K562 (cell line): ENCODE measurements around the gene CD74. TPM values are rescaled to one million over a fixed set of nuclear protein-coding genes. Genes with fewer than 3 reads are reported as not detected.

Source experiments
- ATAC-seq: fragments of 200-7000 bp; cut with Tn5 transposase; 3 replicates; pipeline ENCODE4 v1.9.1; 2020; ENCODE audit warnings: moderate library complexity
- BruUV-seq: library from RNA; stranded (reverse); fragments of 400-500 nt; replicated peaks from 2 replicates; lab custom pipeline; 2021; lab: Mats Ljungman, UMichigan
- CTCF ChIA-PET: fragments of 300-600 bp; formaldehyde crosslinking; extraction: SDS; loops from one replicate; lab custom pipeline; 2021; ENCODE audit warnings: low intra/inter-chr PET ratio; lab: Yijun Ruan, JAX
- POLR2A ChIA-PET: fragments of 300-600, 350-650 bp; sonication (Branson Sonifier 250); formaldehyde crosslinking; extraction: SDS; loops from one replicate; lab custom pipeline; 2021; ENCODE audit warnings: antibody characterized with exemption, inconsistent platforms; lab: Yijun Ruan, JAX
- DNase-seq, 4 experiments: peaks; one replicate each; pipeline versions ENCODE4 v3.0.0 to v3.0.0-alpha.2; 2011 to 2018; ENCODE audit warnings: low spot score in 3 of 4, mixed read lengths in 3 of 4; ENCODE audit errors: extremely low read depth in 1 of 4
- FAIRE-seq: peaks from 2 replicates; lab custom pipeline; 2011; peaks lifted over from hg19 to GRCh38; lab: Jason Lieb, UNC
- H2AFZ ChIP-seq: 2 replicates; pipeline ENCODE4 v1.6.0; 2011; ENCODE audit warnings: low read depth, low read length, control low read depth, inconsistent platforms
- H3K27ac ChIP-seq: fragments of 200-600 bp; 3 replicates; pipeline ENCODE4 v1.8.0; 2011; ENCODE audit warnings: low read depth, mild to moderate bottlenecking, control low read depth, inconsistent platforms, low read length, moderate library complexity, mixed read lengths; ENCODE audit errors: extremely low read depth
- H3K27me3 ChIP-seq, 2 experiments: fragments of 300-600 bp in 1 of 2; 2 replicates in 1 of 2; 3 replicates in 1 of 2; pipeline versions ENCODE4 v1.6.0 to v1.8.0; 2011; ENCODE audit warnings: inconsistent platforms in 2 of 2, low read length in 2 of 2, mild to moderate bottlenecking in 1 of 2, mixed read lengths in 1 of 2, moderate library complexity in 1 of 2; ENCODE audit not compliant: control insufficient read depth in 2 of 2, insufficient read depth in 2 of 2
- H3K36me3 ChIP-seq: fragments of 300-600 bp; 3 replicates; pipeline ENCODE4 v1.8.0; 2011; ENCODE audit warnings: mild to moderate bottlenecking, low read length, inconsistent platforms; ENCODE audit not compliant: control insufficient read depth, insufficient read depth
- H3K4me1 ChIP-seq, 2 experiments: fragments of 200-600 bp in 1 of 2; replicated peaks in 1 of 2; 2 replicates in 1 of 2; 3 replicates in 1 of 2; pipeline versions ENCODE4 v1.5.1 to v1.8.0; 2011; ENCODE audit warnings: inconsistent platforms in 2 of 2, low read length in 2 of 2, mild to moderate bottlenecking in 1 of 2, mixed read lengths in 1 of 2, moderate library complexity in 1 of 2; ENCODE audit not compliant: control insufficient read depth in 2 of 2, insufficient read depth in 2 of 2
- H3K4me2 ChIP-seq: 2 replicates; pipeline ENCODE4 v1.6.1; 2011; ENCODE audit warnings: low read length, control low read depth, inconsistent platforms, mixed read lengths; ENCODE audit not compliant: insufficient read depth
- H3K4me3 ChIP-seq: fragments of 200-600 bp; sonication (generic), shearing (Covaris generic); 2 replicates; pipeline ENCODE4 v1.5.1; 2016; ENCODE audit warnings: control low read depth, inconsistent platforms
- H3K79me2 ChIP-seq: fragments of 200-600 bp; 3 replicates; pipeline ENCODE4 v1.8.0; 2011; ENCODE audit warnings: low read length, inconsistent platforms; ENCODE audit not compliant: control insufficient read depth, insufficient read depth
- H3K9ac ChIP-seq, 2 experiments: 2 replicates each; pipeline versions ENCODE4 v1.6.0 to v1.6.1; 2011; ENCODE audit warnings: low read depth in 2 of 2, low read length in 2 of 2, control low read depth in 1 of 2, inconsistent platforms in 1 of 2, mild to moderate bottlenecking in 1 of 2, mixed read lengths in 1 of 2; ENCODE audit not compliant: insufficient read depth in 1 of 2
- H3K9me1 ChIP-seq: one replicate; pipeline ENCODE4 v1.6.0; 2011; ENCODE audit warnings: inconsistent platforms, mild to moderate bottlenecking, low read length, moderate library complexity; ENCODE audit not compliant: control insufficient read depth, insufficient read depth
- H3K9me3 ChIP-seq: replicated peaks from 2 replicates; pipeline ENCODE4 v1.5.1; 2011; ENCODE audit warnings: low read depth, low read length, inconsistent platforms; ENCODE audit not compliant: control insufficient read depth, insufficient read depth
- H4K20me1 ChIP-seq: replicated peaks from 2 replicates; pipeline ENCODE4 v1.6.1; 2011; ENCODE audit warnings: low read length, inconsistent platforms, mixed read lengths; ENCODE audit not compliant: control insufficient read depth, insufficient read depth
- AFF4 ChIP-seq: sonication (generic); formaldehyde crosslinking; IDR thresholded peaks from 2 replicates; pipeline ENCODE4 v1.8.0; 2023; ENCODE audit warnings: mild to moderate bottlenecking, missing genetic modification reagents
- GATA2 ChIP-seq: sonication (generic); formaldehyde crosslinking; IDR thresholded peaks from 2 replicates; pipeline ENCODE4 v1.4.0; 2020; ENCODE audit warnings: mild to moderate bottlenecking, missing genetic modification reagents
- MXD1 ChIP-seq: fragments of 250-450 bp; sonication (Bioruptor Pico); IDR thresholded peaks from 2 replicates; pipeline ENCODE4 v1.8.0; 2021; ENCODE audit warnings: borderline replicate concordance, mild to moderate bottlenecking, moderate library complexity; ENCODE audit not compliant: poor library complexity, severe bottlenecking
- POLR2G ChIP-seq: fragments of 200-400 bp; formaldehyde crosslinking; IDR thresholded peaks from 2 replicates; pipeline ENCODE4 v1.6.1; 2017; ENCODE audit warnings: low read depth, mild to moderate bottlenecking, antibody characterized with exemption, low read length, moderate library complexity
- ZBTB1 ChIP-seq: sonication (generic); formaldehyde crosslinking; IDR thresholded peaks from 2 replicates; pipeline ENCODE4 v1.8.1; 2023; ENCODE audit warnings: missing genetic modification reagents, low read depth, mild to moderate bottlenecking, borderline replicate concordance
- WGBS: fragments of 100-300 bp; shearing (Covaris generic); methylation state at CpG from one replicate; pipeline ENCODE4 v1.1.6; 2016; ENCODE audit warnings: low coverage, mixed read lengths; ENCODE audit not compliant: insufficient coverage; ENCODE audit errors: missing lambda C conversion rate; 5-methylcytosine and 5-hydroxymethylcytosine counted together
- in situ Hi-C: fragments of 300-500 bp; cut with MboI; formaldehyde crosslinking; loops from 4 replicates; pipeline ENCODE4 v1.15.0; 2018; ENCODE audit warnings: inconsistent platforms, mixed read lengths
- intact Hi-C: fragments of 100-400 bp; cut with micrococcal nuclease; formaldehyde crosslinking; loops from 2 replicates; pipeline ENCODE4 v1.14.2; 2022
- polyA plus RNA-seq, 8 experiments: library from polyadenylated mRNA; depleted of rRNA in 4 of 8; stranded (reverse) in 5 of 8; unstranded in 3 of 8; fragments of >200 nt; fragmentation: Nextera tagmentation in 2 of 8; fragmentation: Illumina TruSeq in 1 of 8; extraction: Ambion mirVana in 2 of 8; extraction: Trizol in 1 of 8; gene quantifications; 2 replicates each; pipeline versions ENCODE4 v1.2.1 to v1.2.3, GENCODE V29; 2011 to 2014; ENCODE audit warnings: inconsistent platforms in 1 of 8, missing spikeins in 1 of 8
- total RNA-seq, 7 experiments: library from RNA; depleted of rRNA in 6 of 7; stranded (reverse); fragments of >200 nt in 6 of 7; fragmentation: Illumina TruSeq in 2 of 7; extraction: Trizol in 2 of 7; gene quantifications; 2 replicates each; pipeline versions ENCODE4 v1.2.1 to v1.2.3, GENCODE V29; 2011 to 2021; ENCODE audit warnings: low replicate concordance in 1 of 7

The CD74 gene
- total and polyA plus RNA-seq, 9 of the 15 experiments (the other 6 are each of a cell fraction or from before 2014, with no cell fraction given) = 0.07 to 4.8 (median 0.32) TPM

DNA sequence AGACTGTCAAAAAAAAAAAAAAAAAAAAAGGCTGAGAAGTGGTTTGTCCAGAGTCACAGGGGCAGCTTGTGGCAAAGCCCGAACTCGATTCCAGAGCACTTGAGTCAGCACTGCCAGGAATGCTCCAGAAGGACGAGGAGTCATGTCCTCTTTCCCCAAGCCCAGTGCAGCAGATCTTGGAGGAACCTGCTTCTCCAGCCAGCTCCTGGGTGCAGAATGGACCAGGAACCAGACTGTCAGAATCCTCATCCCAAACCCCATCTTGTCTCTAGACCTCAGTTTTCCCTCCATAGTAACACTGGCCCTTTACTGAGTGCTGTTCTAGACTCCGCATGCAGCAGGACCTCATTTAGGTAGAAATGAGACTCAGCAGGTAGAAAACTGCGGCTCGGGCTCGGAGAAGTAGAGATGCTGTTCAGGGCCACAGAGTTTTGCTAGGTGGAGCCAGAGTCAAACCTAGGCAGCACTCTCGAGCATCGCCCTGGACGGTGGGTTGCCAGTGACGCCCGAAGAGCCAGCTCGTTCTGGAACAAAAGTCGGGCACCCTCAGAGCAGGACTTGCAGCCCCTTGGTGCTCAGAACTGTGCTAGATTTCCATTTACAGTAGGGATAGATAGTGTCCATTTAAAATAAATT is 15.4 kb downstream of the CD74 start (continued):
- no peak for TF ChIP-seq AFF4 (CRISPR knock-in tag)
- TF ChIP-seq, all 486 proteins: peak for 0

DNA sequence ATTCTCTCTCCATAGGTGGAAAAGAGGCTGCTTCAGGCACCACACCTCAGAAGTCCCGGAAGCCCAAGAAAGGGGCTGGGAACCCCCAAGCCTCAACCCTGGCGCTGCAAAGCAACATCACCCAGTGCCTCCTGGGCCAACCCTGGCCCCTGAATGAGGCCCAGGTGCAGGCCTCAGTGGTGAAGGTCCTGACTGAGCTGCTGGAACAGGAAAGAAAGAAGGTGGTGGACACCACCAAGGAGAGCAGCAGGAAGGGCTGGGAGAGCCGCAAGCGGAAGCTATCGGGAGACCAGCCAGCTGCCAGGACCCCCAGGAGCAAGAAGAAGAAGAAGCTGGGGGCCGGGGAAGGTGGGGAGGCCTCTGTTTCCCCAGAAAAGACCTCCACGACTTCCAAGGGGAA is 16.4 kb downstream of the CD74 start:
- no peak overlapping the region for H2AFZ ChIP-seq
- H3K4me1 ChIP-seq = peaks cover 5 to 10% of the 10 kb centered on the region in 2 experiments; a peak in 2 of 5 replicates
- H3K36me3 ChIP-seq = peaks cover 97% of the 10 kb centered on the region
- intact Hi-C loops (no loop called here), in situ Hi-C loops (no loop called here)
- peaks cover 8% of the 10 kb centered on the region for H3K9me1 ChIP-seq
- 90% methylated on average over 6 of the region's 7 CpGs for WGBS
- no peak overlapping the region for H3K4me2 ChIP-seq
- TSS peak; percentile 27 for BruUV-seq
- H3K4me3 ChIP-seq = no peak overlapping the region
- DNase-seq (no peak), FAIRE-seq (no peak), ATAC-seq (no peak)
- H3K27me3 ChIP-seq = no peaks in the 10 kb centered on the region
- H3K79me2 ChIP-seq = no peaks in the 10 kb centered on the region
- ChIA-PET CTCF (no interaction called here), POLR2A (interaction anchor here (2.4 kb wide), 1 partner anchor 9 kb away, joined by 5 read pairs; no protein-coding TSS in a partner anchor)
- peaks cover 4% of the 10 kb centered on the region; the same call in 1 of the 2 replicates for H4K20me1 ChIP-seq
- no peaks in the 10 kb centered on the region for H3K9me3 ChIP-seq
- H3K27ac ChIP-seq = no peak overlapping the region
- no peak for TF ChIP-seq GATA2 (CRISPR knock-in tag)
- no peak for TF ChIP-seq ZBTB1 (CRISPR knock-in tag)
- TF ChIP-seq MXD1 = no peak
- peak; percentile 23; the same call in 1 of the 2 replicates for TF ChIP-seq POLR2G
- no peak overlapping the region for H3K9ac ChIP-seq
